SK-N-MC (cell line): ENCODE results near the gene IRX6.

ENCODE experiments used
- EZH2 ChIP-seq: fragments of 200-600 bp; sonication (generic); IDR thresholded peaks from one replicate; pipeline ENCODE4 v1.6.1; 2017; ENCODE audit warnings: antibody characterized with exemption
- POLR2AphosphoS5 ChIP-seq: IDR thresholded peaks from 2 replicates; pipeline ENCODE4 v1.6.1; 2012; ENCODE audit warnings: mild to moderate bottlenecking, low read depth, low read length, borderline replicate concordance

DNA sequence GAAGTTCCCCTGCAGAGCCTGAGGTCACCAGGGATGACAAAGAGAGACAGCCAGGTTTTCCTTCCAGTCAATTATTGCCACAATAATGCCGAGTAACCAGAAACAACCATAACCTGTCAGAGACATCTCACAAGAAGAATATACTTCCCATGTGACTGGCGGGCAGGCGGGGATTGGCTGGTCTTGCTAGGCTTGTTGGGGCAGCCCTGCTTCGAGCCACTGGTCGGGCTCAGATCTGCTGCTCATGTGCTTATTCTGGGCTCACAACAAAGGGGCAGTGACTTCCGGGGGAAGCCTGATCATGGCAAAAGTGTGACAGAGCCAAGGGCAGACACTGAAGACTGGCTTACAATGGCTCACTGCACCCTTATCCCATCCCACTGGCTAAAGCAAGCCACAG, 48.1 kb upstream of the IRX6 start:
- no peak for TF ChIP-seq EZH2
- TF ChIP-seq POLR2AphosphoS5 = no peak
